Glomerular visceral epithelial cell (primary cell): ENCODE measurements around the gene NPS.

Experiments used
- DNase-seq: peaks from one replicate; pipeline ENCODE4 v3.0.0-alpha.2; 2016; ENCODE audit errors: extremely low spot score

The NPS gene, protein sequence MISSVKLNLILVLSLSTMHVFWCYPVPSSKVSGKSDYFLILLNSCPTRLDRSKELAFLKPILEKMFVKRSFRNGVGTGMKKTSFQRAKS

DNA sequence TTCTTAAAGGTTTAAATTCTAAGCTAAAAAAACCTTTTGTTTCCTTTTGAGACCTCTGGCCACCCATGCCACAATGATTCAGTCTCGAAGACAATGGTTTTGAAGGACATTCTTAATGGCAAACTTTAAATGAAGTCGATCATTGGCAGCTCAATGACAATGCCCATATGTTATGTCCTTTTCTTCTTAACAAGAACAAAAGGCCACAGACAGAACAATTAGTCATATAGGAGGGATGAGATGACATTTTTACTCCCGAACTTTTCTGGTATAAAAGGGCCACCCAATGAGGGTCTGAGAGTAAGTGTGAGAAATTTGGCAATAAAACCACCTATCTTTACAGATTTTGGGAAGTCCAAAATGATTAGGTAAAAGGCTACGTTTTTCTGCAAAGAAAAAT, at the start of gene NPS:
NPS (plus strand) TSS at position 301 of the 400 bp plus-strand sequence; CDS start at position 361, 60 bp downstream.
- no peak for DNase-seq

DNA sequence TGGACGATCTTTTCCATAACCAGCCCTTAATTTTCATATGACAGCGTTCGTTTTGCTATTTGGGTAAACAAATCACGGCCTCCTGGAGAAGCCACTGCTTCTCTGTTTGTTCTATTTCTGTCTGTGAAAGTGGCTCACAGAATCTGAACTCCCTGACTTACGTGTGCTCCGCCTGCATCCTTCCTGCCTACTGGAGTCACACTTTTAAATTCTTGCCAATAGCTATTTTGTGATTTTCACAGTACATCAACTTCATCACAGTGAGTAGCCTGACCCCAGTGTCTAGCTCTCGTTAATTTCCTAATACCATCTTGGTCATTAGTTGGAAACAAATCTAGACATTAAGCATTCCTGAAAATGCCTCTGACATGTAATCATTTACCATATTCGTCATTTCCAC, 49.0 kb upstream of the NPS start:
- DNase-seq = no peak

DNA sequence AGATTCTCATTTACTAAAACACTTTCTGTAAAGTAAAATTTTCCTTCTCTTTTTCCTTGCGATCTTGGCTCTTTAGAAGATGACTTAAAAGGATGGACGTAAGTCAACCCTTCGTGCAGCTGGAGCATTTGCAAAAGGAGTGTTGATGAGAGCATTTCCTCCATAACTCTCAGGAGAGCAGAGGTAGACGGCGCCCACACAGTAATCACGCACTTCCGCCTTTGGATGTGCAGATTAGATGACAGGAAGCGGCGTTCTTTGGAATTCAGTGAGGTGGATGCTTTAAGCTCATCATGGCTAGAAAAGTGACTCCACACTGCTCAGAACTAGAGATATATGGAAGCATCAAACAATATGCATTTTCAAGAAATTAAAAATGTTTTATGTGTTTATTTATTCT, 43.0 kb upstream of the NPS start:
- no peak for DNase-seq

DNA sequence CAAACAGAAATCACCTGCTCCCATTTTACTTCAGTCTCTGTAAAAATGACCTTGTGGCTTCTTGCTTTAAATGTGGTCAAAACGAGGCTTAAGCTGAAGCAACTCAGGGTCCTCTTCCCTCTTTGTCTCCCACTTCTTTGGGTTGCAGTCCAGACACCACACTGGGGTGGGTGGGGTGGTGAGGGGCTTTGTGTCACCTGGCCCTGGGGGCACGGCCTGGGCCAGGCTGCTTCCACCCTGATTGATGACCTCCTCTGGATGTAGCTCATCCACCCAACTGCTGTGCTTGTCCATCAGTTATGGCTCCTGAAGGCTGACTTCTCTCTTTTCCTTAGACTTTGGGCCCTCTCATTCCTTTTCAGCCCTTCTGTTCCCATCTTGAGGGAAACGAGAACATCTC, 26.8 kb upstream of the NPS start:
- DNase-seq = no peak

DNA sequence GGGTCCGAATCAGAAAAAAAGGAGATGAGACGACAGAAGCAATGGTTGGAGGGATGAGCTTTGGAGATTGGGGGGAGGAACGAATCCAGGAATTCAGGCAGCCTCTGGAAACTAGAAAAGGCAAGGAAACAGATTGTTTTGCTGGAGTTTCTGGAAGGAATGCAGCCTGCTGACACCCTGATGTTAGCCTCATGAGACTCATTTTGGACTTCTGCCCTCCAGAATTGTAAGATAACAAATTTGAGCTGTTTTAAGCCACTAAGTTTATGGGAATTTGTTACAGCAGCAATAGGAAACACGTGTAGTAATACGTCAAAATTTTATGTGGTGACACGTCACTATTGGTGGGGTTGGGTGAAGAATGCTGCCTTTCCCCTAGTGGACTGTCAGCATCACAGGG, 25.6 kb upstream of the NPS start:
- no peak for DNase-seq

DNA sequence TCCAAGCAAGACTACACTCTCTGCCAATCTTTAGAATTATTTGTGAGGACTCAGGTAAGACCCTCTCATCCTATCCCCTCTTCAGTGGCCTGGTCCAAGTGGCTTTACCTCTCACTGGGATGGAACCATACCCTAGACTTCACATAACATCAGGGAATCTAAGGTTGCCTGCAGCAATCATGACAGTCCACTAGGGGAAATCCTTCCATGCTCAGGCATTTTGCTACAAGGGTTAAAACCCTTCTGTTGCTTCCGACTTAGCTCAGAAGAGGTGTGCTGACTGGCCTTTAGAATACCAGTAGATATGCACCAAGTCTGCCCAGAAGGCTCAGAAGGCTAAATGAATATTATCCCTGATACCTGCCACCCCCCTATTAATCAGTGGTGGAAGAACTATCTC, 24.9 kb upstream of the NPS start:
- DNase-seq = no peak

DNA sequence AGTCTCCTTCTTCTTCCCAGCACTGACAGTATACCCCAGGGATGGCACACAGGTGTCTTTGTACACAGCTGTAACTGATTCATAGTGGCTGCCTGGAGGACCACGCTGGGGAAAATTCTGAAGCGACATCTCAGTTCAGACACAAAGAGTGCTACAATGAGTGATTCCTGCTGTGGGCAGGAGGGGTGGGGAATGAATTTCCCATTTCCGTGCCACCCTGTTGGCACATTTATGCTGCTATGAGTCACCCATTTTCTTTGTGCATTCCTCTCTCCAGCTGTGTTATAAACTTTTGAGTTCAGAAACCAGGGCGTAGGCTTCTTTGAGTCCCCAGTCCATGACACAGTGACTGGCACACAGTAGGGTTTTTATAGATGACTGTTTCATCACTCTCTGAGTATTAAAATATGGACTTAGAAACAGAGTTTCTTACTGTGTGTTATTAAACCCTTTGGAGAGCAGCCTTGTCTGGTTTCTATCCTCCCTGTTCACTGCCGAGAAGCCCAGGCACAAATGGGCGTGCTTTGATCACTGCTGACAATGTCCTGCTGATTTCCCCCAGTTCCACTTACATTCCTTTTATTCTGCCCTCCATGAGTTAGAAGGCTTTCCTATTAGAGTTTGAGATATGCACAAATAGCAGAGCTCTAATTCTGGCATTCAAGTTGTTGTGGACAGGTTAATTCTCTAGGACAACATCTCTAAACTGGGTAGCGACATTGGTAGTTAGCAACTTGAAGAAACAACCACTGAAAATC, 24.0 kb upstream of the NPS start:
- peak; percentile 16 for DNase-seq

DNA sequence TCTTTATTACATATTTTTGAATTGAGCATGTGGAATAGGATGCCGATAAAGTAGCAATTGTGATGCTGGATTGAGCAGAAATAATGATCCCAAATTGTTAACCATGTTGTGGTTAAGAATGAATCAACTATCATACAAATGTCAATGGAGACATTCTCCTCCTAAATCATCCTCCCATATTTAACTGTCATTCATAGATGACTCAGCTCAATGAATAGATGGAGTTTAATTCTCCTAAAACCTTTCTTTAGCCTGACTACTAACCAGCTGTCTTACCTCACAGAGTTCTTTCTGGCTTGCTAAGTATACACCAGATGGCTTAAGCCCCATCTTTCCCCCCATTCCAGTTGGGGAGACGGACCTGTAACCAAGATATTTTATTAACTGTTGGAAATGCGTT, 23.4 kb upstream of the NPS start:
- DNase-seq = no peak

DNA sequence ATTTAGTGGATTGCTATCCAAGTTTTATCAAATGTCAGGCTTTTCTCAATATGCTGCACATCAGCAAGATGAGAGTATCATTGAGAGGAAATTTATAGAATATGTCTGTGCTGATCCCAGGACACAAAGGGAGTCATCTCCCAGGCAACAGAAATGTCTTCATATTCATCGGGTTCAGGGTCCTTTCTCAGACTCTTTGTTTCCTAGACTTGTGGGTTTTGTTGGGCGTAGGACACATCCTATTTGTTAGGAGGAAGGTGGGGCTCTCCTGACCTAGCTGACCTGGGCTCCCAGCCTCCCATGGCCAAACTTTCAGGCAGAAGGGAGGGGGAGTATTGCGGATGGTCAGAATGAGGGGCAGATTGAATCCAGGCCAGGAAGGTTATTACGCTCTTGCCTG, 22.9 kb upstream of the NPS start:
- DNase-seq = no peak

DNA sequence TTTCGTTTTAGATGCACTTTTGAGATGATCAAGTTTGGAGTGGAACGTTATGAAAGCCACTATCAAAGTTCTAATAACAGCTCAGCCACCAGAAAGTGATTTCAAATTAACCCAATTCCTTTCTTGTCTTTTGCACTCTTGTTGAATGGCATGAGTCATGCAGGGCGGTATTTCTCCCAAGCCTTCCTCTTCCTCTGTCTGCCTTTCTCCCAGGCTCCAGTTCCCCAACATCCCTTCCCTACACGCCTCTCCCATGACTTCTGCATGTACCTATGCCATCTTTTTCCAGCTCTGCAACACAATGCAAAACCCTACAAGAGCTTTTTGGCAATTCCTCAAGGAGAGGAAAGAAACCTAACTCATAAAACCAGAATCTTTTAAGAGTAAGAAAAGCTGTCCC, 21.8 kb upstream of the NPS start:
- DNase-seq = no peak

DNA sequence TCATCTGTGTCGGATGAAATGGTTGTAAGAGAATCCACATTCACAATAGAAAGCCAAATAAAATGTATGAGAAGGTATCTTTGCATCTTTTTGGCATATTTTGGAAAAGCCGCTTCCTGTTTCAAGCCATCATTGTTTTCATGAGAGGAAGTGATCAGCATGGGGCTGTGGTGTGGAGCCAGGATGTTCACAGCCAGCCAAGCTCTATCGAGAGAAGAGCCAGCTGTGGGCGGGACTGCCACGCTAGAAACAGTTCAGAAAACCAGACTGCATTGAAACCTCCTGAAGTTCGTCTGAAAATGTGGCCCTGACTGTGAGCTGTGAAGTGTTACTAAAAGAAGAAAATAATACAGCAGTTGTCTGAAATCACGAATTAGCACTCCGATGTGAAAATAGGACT, 21.2 kb upstream of the NPS start:
- no peak for DNase-seq

DNA sequence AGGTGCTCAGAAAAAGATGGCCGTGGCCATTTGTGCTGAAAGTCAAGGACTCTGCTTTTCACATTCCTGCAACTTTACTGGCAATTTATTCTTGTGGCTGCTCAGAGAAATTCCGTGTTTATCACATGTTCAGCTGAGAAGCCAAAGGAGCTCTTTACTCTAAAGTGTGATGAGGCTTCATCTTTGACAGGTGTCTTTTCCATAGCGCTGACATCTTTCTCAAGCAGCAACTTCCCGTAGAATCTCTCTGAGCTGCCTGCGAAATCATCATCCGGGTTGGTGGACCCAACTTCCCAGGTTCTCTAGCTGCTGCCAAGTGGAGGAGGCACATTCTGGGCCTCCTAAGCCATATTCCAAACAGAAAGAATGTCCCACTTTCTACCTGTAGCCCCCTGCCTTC, 16.9 kb upstream of the NPS start:
- no peak for DNase-seq

DNA sequence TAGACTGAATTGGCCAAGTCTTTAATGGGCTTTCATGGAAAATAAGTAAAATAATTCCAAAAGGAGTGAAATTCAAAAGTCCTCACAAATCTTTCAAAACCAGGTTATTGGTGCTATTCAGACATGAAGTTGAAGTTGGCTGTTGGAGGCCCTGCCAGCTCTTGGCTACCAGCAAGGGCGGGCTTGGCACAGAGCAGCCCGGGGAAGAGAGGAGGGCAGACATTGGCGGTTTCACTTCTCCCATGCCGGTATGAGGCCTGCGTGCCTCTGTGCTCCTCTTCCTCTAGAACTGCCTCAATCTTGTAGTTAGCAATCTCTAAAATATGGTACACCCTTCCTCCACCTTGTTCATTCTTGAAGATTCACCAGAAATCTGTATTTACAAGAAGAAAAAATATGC, 16.4 kb upstream of the NPS start:
- no peak for DNase-seq

DNA sequence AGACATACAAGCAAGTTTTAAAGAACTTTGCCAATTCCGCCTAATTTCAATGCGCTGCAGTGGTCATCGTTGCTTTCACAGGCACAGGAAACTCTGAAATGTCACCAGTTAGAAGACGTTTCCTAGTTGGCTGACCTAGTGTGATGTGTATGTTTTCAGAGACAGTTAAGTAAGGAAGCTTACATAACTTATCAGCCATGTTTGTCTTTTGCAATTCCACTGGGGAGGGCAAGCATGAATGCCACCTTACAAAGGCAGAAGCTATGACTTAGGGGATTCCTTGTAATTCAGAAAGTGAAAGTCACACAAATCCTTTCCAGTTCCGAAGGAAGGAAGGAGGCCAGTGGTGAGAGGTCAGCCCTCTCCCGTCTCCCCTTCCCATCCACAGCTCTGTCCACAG, 15.0 kb upstream of the NPS start:
- no peak for DNase-seq

DNA sequence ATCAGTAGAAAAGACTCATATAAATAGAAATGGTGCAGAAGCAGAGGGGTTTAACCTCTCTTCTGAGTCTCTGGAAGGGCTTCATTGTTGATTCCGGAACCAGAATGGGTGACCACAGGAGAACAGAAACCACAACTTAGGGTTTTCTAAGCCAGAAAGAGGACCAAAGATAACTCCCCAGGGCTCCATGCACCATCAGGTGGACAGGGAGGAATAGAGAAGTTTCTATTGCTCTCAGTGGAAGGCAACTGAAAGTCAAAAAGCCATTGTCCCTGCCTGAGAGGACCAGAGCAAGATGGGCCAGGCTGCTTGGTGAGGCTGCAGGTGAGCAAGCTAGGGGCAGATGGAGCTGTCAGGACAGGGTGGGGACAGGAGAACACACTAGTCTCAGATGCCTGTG, 14.6 kb upstream of the NPS start:
- no peak for DNase-seq

DNA sequence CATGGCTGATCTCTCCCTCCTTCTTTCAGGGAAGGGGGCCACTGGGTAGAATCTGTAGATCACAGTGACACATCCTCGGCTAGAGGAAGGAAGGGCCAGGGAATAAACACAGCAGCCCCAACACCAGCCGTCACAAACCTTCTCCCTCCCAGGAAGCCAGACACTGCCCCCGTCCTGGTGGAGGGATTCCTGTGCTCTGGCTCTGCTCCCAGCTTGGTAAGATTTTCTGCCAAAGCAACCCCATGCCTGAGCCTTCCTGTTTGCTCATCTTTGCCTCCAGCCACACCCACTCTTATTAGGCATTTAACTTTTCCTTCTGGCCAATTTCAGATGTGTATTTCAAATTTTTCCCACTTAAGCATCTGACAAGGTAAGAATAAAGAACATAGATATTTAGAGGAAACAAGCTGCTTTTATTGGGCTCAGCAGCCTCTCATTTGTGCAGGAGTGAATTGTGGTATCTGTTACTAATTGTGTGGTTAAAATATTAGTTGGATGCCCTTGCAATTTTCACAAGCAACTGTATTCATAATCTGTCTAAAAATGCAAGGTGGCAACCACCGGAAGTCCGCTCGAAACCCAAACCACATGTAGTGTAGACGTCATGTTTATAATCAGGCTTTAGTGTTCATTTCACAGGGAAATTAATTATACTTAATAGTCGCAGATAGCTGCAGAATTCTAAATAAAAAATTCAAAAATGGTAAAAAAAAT, 13.2 kb upstream of the NPS start:
- no peak for DNase-seq

DNA sequence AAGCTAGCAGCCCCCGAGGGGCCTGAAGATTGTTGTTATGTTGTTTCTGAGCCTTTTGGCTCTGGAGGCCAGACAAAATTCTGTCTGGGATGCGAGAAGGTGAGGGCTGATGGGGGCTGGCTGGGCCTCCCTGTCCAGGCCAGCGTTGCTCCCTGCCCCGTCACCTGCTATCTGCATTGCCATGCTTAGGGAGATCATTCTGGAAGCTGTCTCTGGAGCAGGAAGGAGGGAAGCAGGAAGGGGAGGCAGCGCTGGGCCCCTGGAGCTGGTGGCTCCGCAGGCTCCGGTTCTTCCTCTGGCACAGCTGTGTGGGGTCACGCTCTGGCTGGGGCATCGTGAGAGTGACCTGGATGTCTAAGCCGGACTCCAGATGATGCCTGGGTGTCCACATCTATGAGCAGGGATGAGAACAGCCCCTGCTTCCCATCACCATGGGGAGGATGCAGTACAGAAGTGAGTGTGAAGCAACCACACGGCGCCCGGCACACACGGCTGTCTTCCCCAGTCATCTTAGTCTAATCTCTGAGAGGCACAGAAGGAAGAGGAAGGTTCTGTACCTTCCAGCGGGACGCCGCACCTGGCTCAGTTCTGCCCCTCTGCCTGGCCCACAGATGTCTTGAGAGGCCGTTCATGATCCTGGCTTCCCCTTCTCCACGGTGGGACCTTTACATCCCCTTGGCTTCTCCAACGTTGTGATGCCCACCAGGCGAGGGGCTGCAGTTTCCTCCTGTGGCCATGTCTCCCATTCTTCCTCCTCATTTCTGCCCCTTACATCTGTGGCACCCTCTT, 11.9 kb upstream of the NPS start:
- DNase-seq = no peak

DNA sequence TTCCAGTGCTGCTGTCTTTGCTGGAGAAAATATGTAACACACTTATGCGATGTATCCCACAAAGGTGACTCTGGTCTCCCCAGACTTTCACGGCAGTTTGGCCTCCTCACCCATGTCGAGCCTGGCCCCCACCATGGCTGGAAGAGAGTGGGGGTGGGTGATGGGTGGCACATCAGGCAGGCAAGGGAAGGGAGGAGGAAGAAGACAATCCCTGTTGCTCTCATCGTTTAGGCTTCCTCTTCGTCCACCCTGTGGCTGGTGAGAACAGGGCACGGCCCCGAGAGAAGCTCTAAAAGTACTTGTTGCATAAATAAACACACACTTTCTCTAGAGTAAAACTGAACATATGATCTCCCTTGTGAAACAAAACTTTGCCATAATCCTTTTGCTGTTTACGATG, 11.2 kb upstream of the NPS start:
- DNase-seq = no peak

DNA sequence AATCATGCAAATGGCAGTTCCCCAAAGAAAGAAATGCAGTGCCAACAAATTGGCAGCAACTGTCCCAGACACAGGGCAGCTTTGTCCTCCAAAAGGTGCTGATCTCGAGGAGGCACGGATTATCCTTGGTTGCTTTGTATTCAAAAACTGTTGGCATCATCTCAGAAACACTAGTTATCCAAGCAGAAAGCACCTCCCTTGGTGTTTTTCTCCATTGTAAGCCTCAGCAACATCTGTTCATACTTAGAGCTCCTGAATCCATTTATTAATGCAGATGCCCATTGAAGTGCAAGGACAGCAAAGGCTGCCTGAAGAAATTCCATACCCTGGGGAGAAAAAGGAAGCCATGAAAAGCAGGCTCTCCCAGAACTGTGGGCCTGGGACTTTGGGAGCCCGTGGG, 1.1 kb upstream of the NPS start:
- DNase-seq = no peak

DNA sequence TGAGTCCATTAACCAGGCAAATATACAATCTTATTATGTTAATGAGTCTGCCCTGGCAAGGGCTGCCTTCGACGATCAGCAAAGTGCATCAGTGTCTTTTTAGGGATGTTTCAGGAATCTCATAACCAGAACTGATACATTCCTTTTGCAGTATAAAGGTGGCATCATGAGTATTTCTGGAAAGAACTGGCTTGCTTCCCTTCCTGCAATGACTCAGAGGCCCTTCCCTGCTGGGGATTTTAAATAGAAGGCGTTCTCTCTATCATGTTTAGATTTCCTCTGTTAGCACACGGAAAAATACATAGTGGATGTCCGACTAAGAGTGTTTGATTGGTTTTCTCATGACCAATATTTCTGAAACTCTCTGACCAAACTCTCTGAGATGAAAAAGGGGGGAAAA, 1.8 kb downstream of the NPS start:
- no peak for DNase-seq

DNA sequence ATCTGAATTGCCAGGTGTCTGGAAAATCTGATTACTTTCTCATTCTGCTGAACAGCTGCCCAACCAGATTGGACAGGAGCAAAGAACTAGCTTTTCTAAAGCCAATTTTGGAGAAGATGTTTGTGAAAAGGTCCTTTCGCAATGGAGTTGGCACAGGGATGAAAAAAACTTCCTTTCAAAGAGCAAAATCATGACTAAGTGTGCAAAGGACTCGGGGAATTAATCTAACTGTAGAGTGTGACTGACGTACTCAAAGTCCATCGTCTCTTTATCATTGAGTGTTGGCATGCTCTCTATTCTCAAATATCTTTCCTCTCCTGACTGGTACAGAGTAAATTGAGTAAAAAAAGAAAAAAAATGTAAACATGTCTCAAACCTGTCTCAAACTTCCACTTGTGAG, 3.3 kb downstream of the NPS start:
- DNase-seq = no peak

DNA sequence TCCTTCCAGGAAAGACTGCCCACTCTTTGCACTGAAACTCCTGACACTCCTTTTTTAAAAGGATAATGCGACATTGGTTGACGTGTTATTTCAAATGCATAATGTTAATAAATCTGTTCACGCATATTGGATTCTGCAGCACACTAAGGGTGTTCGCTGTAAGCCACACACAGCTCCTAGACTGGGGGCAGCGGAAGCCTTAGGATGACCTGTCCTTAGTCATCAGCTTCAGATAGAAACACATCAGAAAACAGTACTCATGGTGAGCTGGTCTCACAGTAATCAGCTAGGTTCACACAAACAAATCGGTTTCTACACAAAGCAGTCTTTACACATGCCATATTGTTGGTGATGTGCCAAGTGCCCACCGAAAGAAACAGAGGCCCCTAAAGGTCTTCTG, 4.3 kb downstream of the NPS start:
- no peak for DNase-seq

DNA sequence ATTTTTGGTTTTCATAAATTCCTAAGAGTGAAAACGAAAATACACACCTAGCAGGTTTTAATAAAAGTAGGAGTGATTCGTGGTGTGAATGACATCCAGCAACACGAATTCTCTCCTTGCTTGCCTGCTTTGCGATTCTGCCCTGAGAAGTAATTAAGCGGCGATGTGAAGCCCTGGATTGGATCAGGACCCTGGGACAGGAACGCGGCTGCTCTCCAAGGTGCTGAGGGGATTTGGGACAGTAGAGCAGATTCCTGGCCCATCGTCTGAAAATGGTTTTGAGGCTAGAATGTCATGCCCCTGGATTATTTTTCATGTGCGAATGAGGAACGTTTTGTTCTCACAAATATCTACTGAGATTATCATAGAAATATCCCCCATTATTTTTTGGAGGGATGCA, 7.8 kb downstream of the NPS start:
- DNase-seq = peak; percentile 26
